ENCODE measurements around the gene SLC9A7.

- TF ChIP-seq POLR2A (IDR thresholded peaks at IDR 0.05; ENCODE audit: low read depth), result no peak
- no peak for TF ChIP-seq CTCF (IDR thresholded peaks at IDR 0.05)
- no peak for TF ChIP-seq POLR2AphosphoS5 (IDR thresholded peaks at IDR 0.05)
- TF ChIP-seq EP300 (IDR thresholded peaks at IDR 0.05), result no peak
These were observed 157.6 kb downstream of the SLC9A7 start for GRCh38 chrX:46601283-46601682.
